Stimulated activated CD4-positive, alpha-beta T cell treated with anti-CD3 and anti-CD28 coated beads, TNF-alpha, amount 100 ng/mL, for 24 hours (primary cell): ENCODE measurements around the gene SNF8.
A peak's percentile ranks its signal among the peaks of the same experiment; 100 is the strongest.

Experiments used
- DNase-seq, 3 experiments: peaks; one replicate each; pipeline ENCODE4 v3.0.0-alpha.2; 2020; ENCODE audit warnings: low read depth in 3 of 3

The SNF8 gene

GRCh38 chr17:48929812-48930165 is 14.9 kb downstream of the SNF8 start:
- DNase-seq, result no peak

- no peak for DNase-seq
Measured at GRCh38 chr17:48928876-48929811, 15.5 kb downstream of the SNF8 start.

GRCh38 chr17:48927978-48928745 is 16.5 kb downstream of the SNF8 start:
- no peak for DNase-seq

- no peak for DNase-seq
Measured at GRCh38 chr17:48925991-48926342, 18.7 kb downstream of the SNF8 start.

GRCh38 chr17:48925251-48925990 is 19.2 kb downstream of the SNF8 start:
- no peak for DNase-seq

GRCh38 chr17:48915459-48916282 is 29.0 kb downstream of the SNF8 start:
- DNase-seq, result peak; percentile 22 to 51 (median 46)

- no peak for DNase-seq
Measured at GRCh38 chr17:48912476-48912875, 32.2 kb downstream of the SNF8 start.

- DNase-seq, result no peak
Measured at GRCh38 chr17:48910370-48910769, 34.3 kb downstream of the SNF8 start.

- DNase-seq, result no peak
Measured at GRCh38 chr17:48909783-48910182, 34.9 kb downstream of the SNF8 start.

- DNase-seq, result peak; percentile 75 to 97 (median 85)
Measured at GRCh38 chr17:48908853-48909394, 35.7 kb downstream of the SNF8 start.

- DNase-seq, result peak; percentile 78 to 90 (median 81)
Measured at GRCh38 chr17:48908047-48908843, 36.4 kb downstream of the SNF8 start, which contains the start of gene UBE2Z. TSS of gene UBE2Z (plus strand) at chr17:48908407. CDS start at chr17:48908504, 97 bp downstream.

GRCh38 chr17:48907713-48908046 is 37.0 kb downstream of the SNF8 start:
- no peak for DNase-seq

- no peak for DNase-seq
Measured at GRCh38 chr17:48905987-48906515, 38.6 kb downstream of the SNF8 start.

- DNase-seq, result no peak
Measured at GRCh38 chr17:48904428-48904827, 40.2 kb downstream of the SNF8 start.

- no peak for DNase-seq
Measured at GRCh38 chr17:48903401-48903800, 41.2 kb downstream of the SNF8 start.

- DNase-seq, result no peak
Measured at GRCh38 chr17:48901241-48901640, 43.4 kb downstream of the SNF8 start.

GRCh38 chr17:48894886-48895285 is 49.8 kb downstream of the SNF8 start:
- DNase-seq, result no peak

- no peak for DNase-seq
Measured at GRCh38 chr17:48893646-48894508, 50.8 kb downstream of the SNF8 start.
